AG04449 (cell line): Measurements from ENCODE around the gene TLCD1.

ENCODE experiments used
- CTCF ChIA-PET: fragments of 350-600 bp; formaldehyde crosslinking; extraction: SDS; loops from one replicate; lab custom pipeline; 2021; ENCODE audit warnings: antibody characterized with exemption; lab: Yijun Ruan, JAX
- POLR2A ChIA-PET: fragments of 400-600, 350-600 bp; formaldehyde crosslinking; extraction: SDS; loops from one replicate; lab custom pipeline; 2020; ENCODE audit warnings: antibody characterized with exemption, inconsistent platforms; lab: Yijun Ruan, JAX
- DNase-seq: peaks from one replicate; pipeline ENCODE4 v3.0.0-alpha.2; 2010; ENCODE audit warnings: low read depth, low spot score
- H3K4me3 ChIP-seq: 2 replicates; pipeline ENCODE4 v1.5.1; 2011; ENCODE audit warnings: low read depth, mild to moderate bottlenecking, control low read depth, low read length
- TF ChIP-seq, protein P1 (sequence below): IDR thresholded peaks from one replicate; pipeline ENCODE4 v1.5.1; 2011; ENCODE audit warnings: mild to moderate bottlenecking, moderate library complexity, low read length, control low read depth, inconsistent platforms; ENCODE audit not compliant: insufficient read depth; ENCODE audit errors: missing control alignments

TLCD1 gene

GRCh38 chr17:28718333-28719020 is 7.6 kb downstream of the TLCD1 start:
- DNase-seq, result no peak
- peak overlapping the region; percentile 88 for H3K4me3 ChIP-seq
- CTCF ChIA-PET, result interaction anchor here (0.7 to 1.2 kb wide), 3 partner anchors 8 to 9 kb away, joined by 3 to 7 read pairs (median 4); no protein-coding TSS in a partner anchor
- POLR2A ChIA-PET, result interaction anchor here (0.6 to 1.1 kb wide), 2 partner anchors 24 to 69 kb away, joined by 3 read pairs; no protein-coding TSS in a partner anchor
- TF ChIP-seq, protein P1, sequence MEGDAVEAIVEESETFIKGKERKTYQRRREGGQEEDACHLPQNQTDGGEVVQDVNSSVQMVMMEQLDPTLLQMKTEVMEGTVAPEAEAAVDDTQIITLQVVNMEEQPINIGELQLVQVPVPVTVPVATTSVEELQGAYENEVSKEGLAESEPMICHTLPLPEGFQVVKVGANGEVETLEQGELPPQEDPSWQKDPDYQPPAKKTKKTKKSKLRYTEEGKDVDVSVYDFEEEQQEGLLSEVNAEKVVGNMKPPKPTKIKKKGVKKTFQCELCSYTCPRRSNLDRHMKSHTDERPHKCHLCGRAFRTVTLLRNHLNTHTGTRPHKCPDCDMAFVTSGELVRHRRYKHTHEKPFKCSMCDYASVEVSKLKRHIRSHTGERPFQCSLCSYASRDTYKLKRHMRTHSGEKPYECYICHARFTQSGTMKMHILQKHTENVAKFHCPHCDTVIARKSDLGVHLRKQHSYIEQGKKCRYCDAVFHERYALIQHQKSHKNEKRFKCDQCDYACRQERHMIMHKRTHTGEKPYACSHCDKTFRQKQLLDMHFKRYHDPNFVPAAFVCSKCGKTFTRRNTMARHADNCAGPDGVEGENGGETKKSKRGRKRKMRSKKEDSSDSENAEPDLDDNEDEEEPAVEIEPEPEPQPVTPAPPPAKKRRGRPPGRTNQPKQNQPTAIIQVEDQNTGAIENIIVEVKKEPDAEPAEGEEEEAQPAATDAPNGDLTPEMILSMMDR, result no peak

DNA sequence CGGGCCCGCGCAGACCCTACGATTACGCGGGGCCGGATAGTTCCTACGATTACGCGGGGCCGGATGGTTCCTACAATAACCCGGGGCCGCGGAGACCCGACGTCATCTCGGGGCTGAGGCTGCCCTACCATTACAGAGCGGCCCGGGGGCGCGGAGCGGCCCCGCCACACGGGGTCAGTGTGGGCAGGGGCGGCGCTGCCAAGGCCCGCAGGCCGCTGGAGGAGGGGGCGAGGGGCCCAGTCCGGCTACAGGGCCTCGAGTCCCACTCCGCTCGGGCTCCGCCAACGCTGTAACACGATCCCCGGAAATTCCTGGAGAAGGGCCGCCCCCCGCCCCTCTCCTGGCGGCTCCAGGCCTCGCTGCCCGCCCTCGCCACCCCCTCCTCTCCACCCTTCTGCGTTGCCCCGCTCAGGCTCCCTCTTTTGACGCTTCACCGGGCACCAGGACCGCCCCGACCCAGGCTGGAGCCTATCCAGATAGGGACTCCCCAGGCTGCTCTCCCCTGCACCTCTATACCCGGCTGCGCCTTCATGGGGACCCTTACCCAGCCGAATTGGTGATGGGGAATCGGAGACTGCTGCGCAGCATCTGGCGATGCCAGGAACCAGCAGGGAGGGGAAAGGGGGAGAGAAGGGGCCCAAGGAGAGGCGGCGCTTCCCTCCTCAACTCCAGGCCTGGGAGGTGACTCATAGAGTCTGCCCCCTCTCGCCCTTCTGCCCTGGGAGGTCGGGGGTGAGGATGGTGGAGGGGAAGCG is 8.3 kb downstream of the TLCD1 start, which contains the start of gene RAB34:
RAB34 (minus strand) TSS at position 291 of the 755 bp plus-strand sequence. CDS start 602 bp downstream, outside the sequence.
- peak within 1 kb of the TSS; percentile 88 for H3K4me3 ChIP-seq
- TF ChIP-seq, protein P1, result peak; percentile 37
- ChIA-PET POLR2A (interaction anchor here (0.6 kb wide), 1 partner anchor 68 kb away, joined by 3 read pairs; no protein-coding TSS in a partner anchor), CTCF (interaction anchor here (1.0 kb wide), 1 partner anchor 9 kb away, joined by 4 read pairs; no protein-coding TSS in a partner anchor)
- no peak for DNase-seq

- CTCF ChIA-PET, result interaction anchor here (0.9 to 2.3 kb wide), 4 partner anchors 10 to 236 kb away, joined by 3 to 8 read pairs (median 5); no protein-coding TSS in a partner anchor
- POLR2A ChIA-PET, result interaction anchor here (1.6 kb wide), 1 partner anchor 10 kb away, joined by 3 read pairs; no protein-coding TSS in a partner anchor
These were observed 9.1 kb downstream of the TLCD1 start for GRCh38 chr17:28716740-28717577.

GRCh38 chr17:28715217-28715616 is 10.8 kb downstream of the TLCD1 start:
- H3K4me3 ChIP-seq, result no peak overlapping the region
- ChIA-PET POLR2A (interaction anchor here (0.9 to 1.6 kb wide), 3 partner anchors 11 to 13 kb away, joined by 3 read pairs; partner anchors contain the start of genes NEK8 and TLCD1), CTCF (interaction anchor here (0.7 to 2.3 kb wide), 6 partner anchors 12 to 238 kb away, joined by 3 to 8 read pairs (median 4); partner anchors contain the start of gene NEK8)
- TF ChIP-seq, protein P1, result no peak
- no peak for DNase-seq

More at GRCh38 chr17:28716740-28717577, 9.1 kb downstream of the TLCD1 start:
- TF ChIP-seq, protein P1, result no peak
- peak overlapping the region; percentile 88 for H3K4me3 ChIP-seq
- DNase-seq, result no peak

DNA sequence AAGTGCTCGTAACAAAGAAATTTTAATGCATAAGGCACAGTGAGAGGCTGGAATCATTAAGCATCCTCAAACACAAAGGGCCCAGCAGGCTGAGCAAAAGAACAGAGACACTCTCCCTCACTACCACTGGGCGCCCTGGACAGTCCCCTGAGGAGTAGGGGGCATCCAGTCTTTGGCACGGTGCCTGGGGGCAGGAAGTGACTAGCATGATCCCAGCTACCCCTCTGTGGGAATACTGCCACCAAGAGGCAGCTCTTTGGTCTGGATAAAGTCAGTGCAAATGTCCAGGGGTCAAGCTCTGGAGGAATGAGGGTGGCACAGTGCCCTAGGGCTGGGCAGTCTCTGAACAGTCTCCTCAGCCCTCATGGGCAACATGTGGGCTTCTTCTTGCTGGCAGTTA is 11.8 kb downstream of the TLCD1 start:
- no peak for DNase-seq
- CTCF ChIA-PET, result interaction anchor here (1.2 kb wide), 1 partner anchor 13 kb away, joined by 4 read pairs; no protein-coding TSS in a partner anchor
- H3K4me3 ChIP-seq, result no peak overlapping the region
- POLR2A ChIA-PET, result interaction anchor here (0.9 kb wide), 1 partner anchor 12 kb away, joined by 3 read pairs; the partner anchor contains the start of gene TLCD1
- TF ChIP-seq, protein P1, result no peak
